GM12891 (cell line): Measurements from ENCODE around the gene AKAP12.

ENCODE experiments used
- DNase-seq: peaks from one replicate; pipeline ENCODE4 v3.0.0; 2011; ENCODE audit warnings: low spot score; ENCODE audit not compliant: insufficient read length
- FAIRE-seq: peaks from 2 replicates; lab custom pipeline; 2011; peaks lifted over from hg19 to GRCh38; lab: Jason Lieb, UNC
- PAX5 ChIP-seq: IDR thresholded peaks from 2 replicates; pipeline ENCODE4 v1.6.1; 2011; ENCODE audit warnings: low read length, moderate library complexity, mild to moderate bottlenecking; ENCODE audit not compliant: insufficient read depth, severe bottlenecking
- POLR2A ChIP-seq: IDR thresholded peaks from 2 replicates; pipeline ENCODE4 v1.6.1; 2011; ENCODE audit warnings: low read depth, low read length, control low read depth
- POLR2AphosphoS5 ChIP-seq: IDR thresholded peaks from 2 replicates; pipeline ENCODE4 v1.6.1; 2011; ENCODE audit warnings: low read depth, low read length, control low read depth
- POU2F2 ChIP-seq: IDR thresholded peaks from 2 replicates; pipeline ENCODE4 v1.6.1; 2011; ENCODE audit warnings: low read depth, mild to moderate bottlenecking, control low read depth, low read length, moderate library complexity
- SPI1 ChIP-seq: IDR thresholded peaks from 2 replicates; pipeline ENCODE4 v1.6.1; 2011; ENCODE audit warnings: low read depth, low read length, control low read depth
- TAF1 ChIP-seq: IDR thresholded peaks from 2 replicates; pipeline ENCODE4 v1.6.1; 2011; ENCODE audit warnings: low read depth, low read length, control low read depth

AKAP12 gene

GRCh38 chr6:151317103-151317994 is 77.6 kb downstream of the AKAP12 start:
- TF ChIP-seq POU2F2 (no peak), TAF1 (no peak), SPI1 (no peak), POLR2AphosphoS5 (no peak), POLR2A (no peak), PAX5 (no peak)
- FAIRE-seq = no peak
- DNase-seq = no peak

GRCh38 chr6:151317995-151318365 is 78.2 kb downstream of the AKAP12 start:
- FAIRE-seq (no peak), DNase-seq (no peak)
- TF ChIP-seq TAF1 (no peak), SPI1 (no peak), PAX5 (no peak), POU2F2 (no peak), POLR2AphosphoS5 (no peak), POLR2A (no peak)

GRCh38 chr6:151320140-151320539 is 80.4 kb downstream of the AKAP12 start:
- DNase-seq = no peak
- no peak for TF ChIP-seq SPI1
- no peak for TF ChIP-seq POLR2AphosphoS5
- no peak for TF ChIP-seq POLR2A
- no peak for TF ChIP-seq POU2F2
- TF ChIP-seq PAX5 = no peak
- TF ChIP-seq TAF1 = no peak

DNA sequence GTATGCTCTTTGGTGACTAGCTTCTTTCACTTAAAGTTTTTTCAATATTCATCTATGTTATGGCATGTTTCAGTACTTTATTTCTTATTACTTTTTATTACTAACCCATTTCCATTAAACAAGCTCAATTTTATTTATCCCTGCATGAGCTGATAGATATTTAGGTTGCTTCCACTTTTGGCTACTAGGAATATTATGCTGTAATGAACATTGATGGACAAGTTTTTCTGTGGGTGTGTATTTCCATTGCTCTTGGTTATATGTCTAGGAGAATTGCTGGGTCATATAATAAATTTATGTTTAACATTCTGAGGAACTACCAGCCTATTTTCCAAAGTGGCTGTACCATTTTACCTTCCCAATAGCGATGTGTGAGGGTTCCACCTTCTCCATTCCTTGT is 81.7 kb downstream of the AKAP12 start:
- TF ChIP-seq SPI1 (no peak), POU2F2 (no peak), POLR2AphosphoS5 (no peak), PAX5 (no peak), TAF1 (no peak), POLR2A (no peak)
- FAIRE-seq (no peak), DNase-seq (no peak)

More at GRCh38 chr6:151320140-151320539, 80.4 kb downstream of the AKAP12 start:
- no peak for FAIRE-seq

GRCh38 chr6:151322570-151322969 is 82.8 kb downstream of the AKAP12 start:
- DNase-seq (no peak), FAIRE-seq (no peak)
- TF ChIP-seq POLR2AphosphoS5 = no peak
- TF ChIP-seq TAF1 = no peak
- no peak for TF ChIP-seq SPI1
- no peak for TF ChIP-seq POU2F2

DNA sequence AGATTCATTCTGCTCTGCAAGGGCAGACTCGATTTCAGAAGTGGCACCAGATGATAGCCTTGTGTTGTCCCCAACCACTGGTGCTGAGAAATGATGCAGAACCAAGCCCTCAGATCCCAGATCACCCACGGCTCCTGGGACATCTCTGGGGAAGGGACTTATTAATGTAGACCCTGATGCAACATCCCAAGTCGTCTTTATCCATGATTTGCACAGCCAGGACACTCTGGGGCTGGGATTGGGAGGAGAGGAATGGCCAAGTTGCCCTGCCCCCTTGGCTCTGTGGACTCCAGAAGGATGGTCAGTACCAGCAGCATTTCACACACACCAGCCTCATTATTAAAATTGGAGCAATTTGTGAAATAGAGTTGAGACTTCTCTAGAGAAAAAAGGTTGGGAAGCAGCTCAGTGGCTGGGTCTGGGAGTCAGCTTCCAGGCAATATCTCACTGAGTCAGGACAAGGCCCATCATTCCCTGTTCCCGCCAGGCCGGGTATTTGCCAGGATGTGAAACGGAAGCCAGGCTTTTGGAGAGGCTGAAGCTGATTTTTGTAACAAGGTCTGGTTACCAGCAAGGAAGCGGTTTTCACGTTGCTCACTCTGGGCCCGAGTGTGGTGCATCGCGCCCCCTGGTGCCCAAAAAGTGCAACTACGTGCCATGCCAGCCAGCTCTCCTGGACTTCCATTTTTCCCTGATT is 84.2 kb downstream of the AKAP12 start:
- peak; percentile 78 for FAIRE-seq

GRCh38 chr6:151324488-151324825 is 84.7 kb downstream of the AKAP12 start:
- FAIRE-seq (no peak), DNase-seq (no peak)
- TF ChIP-seq SPI1 (no peak), POLR2AphosphoS5 (no peak), POU2F2 (no peak), TAF1 (no peak), POLR2A (no peak), PAX5 (no peak)

More for the DNA sequence above, 84.2 kb downstream of the AKAP12 start:
- TF ChIP-seq SPI1 (no peak), POU2F2 (no peak), PAX5 (no peak), POLR2AphosphoS5 (no peak), TAF1 (no peak), POLR2A (no peak)
- peak; percentile 52 for DNase-seq

GRCh38 chr6:151325075-151326050 is 85.6 kb downstream of the AKAP12 start:
- TF ChIP-seq POLR2AphosphoS5 = no peak
- no peak for TF ChIP-seq SPI1
- no peak for TF ChIP-seq TAF1
- TF ChIP-seq POU2F2 = no peak
- no peak for TF ChIP-seq POLR2A
- TF ChIP-seq PAX5 = no peak
- no peak for DNase-seq
- no peak for FAIRE-seq
